ENCODE measurements around the gene CSTF2T. TPM values are rescaled to one million over a fixed set of nuclear protein-coding genes. Genes with fewer than 3 reads are reported as not detected.

The CSTF2T gene
- total and polyA plus RNA-seq, 2 of the 13 experiments (the other 11 are each of a cell fraction or from before 2014, with no cell fraction given), result 1.4 to 7.2 TPM

DNA sequence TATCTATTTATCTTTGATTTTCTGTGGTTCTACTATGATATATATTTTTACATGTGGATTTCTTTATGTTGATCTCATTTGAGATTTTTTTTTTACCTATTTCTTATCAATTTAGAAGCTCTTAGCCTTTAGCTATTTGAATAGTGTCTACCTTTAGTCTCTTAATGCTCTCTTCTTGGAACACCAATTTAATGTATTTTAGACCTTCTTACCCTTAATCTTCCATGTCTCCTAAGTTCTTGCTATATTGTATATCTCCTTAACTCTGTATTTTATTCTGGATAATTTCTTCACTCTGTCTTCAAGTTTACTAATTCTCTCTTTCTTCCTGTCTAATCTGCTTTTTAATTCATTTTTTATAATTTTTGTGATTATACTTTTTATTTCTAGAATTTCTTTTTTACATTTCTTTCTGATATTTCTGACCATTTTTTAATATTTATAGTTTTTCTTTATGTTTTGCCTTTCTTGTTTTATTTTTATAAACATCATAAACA, 27.3 kb downstream of the CSTF2T start:
- no peak overlapping the region for H3K27ac ChIP-seq (ENCODE audit: extremely low read length, insufficient read depth, low read length)
- H3K79me2 ChIP-seq (ENCODE audit: insufficient read depth, low read length), result no peaks in the 10 kb centered on the region
- no peak overlapping the region for H2AFZ ChIP-seq (ENCODE audit: low read length)
- H3K4me1 ChIP-seq (ENCODE audit: insufficient read depth, low read length), result no peaks in the 10 kb centered on the region
- H3K4me3 ChIP-seq (replicated peaks in 1 of 3; ENCODE audit: insufficient read depth in 1 of 3, low read depth in 2 of 3, low read length in 3 of 3), result no peak overlapping the region
- no peaks in the 10 kb centered on the region for H4K20me1 ChIP-seq (ENCODE audit: insufficient read depth, low read length)
- no peak for DNase-seq (ENCODE audit: low spot score)
- intact Hi-C loops (cut with micrococcal nuclease; ENCODE audit: unreplicated experiment) (no loop called here), in situ Hi-C loops (cut with HindIII; ENCODE audit: extremely low pct_ligation_motif_present, low pct_unique_long_range_greater_than_20kb) (no loop called here)
- TF ChIP-seq ZNF749 (CRISPR knock-in tag; IDR thresholded peaks at IDR 0.05; ENCODE audit: borderline replicate concordance) (no peak), RARA (CRISPR knock-in tag; IDR thresholded peaks at IDR 0.05) (no peak), GATAD2A (CRISPR knock-in tag; IDR thresholded peaks at IDR 0.05) (no peak)
- no peaks in the 10 kb centered on the region for H3K36me3 ChIP-seq (replicated peaks in 1 of 2; ENCODE audit: control insufficient read depth in 1 of 2, insufficient read depth in 2 of 2, low read length in 2 of 2)
- H3K4me2 ChIP-seq (ENCODE audit: low read depth, low read length), result no peak overlapping the region
- ChIA-PET CTCF (ENCODE audit: low intra/inter-chr PET ratio, low total read pairs) (no interaction called here), POLR2A (no interaction called here)
- FAIRE-seq, result no peak
- BruUV-seq (replicated peaks), result no TSS peak
- H3K9me3 ChIP-seq (ENCODE audit: low read length), result peaks cover 5% of the 10 kb centered on the region
- no peak for ATAC-seq
- H3K9ac ChIP-seq (ENCODE audit: insufficient read depth, low read depth, low read length), result no peak overlapping the region
- H3K27me3 ChIP-seq (ENCODE audit: control insufficient read depth in 1 of 2, insufficient read depth in 2 of 2, low read length in 2 of 2), result no peaks in the 10 kb centered on the region

DNA sequence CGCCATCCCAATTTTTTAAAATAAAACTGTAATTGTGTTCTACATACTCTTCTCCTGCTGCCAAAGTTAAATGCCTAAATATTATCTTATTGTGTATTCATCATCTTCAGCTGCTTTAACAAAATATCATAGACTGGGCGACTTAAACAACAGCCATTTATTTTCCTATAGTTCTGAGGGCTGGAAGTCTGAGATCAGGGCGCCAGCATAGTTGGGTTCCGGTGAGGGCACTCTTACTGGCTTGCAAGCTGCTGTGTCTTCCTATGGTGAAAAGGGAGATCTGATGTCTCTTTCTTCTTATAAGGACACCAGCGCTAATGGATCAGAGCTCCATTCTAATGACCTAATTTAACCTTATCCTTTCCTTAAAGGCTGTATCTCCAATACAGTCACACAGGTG, 30.4 kb downstream of the CSTF2T start:
- 21% methylated on average over 4 of the region's 5 CpGs for WGBS (ENCODE audit: low lambda C conversion rate)
- H3K27me3 ChIP-seq (ENCODE audit: control insufficient read depth in 1 of 2, insufficient read depth in 2 of 2, low read length in 2 of 2), result no peaks in the 10 kb centered on the region; a peak in 1 of 5 replicates
- no peak overlapping the region for H3K27ac ChIP-seq (ENCODE audit: extremely low read length, insufficient read depth, low read length)
- no peaks in the 10 kb centered on the region for H3K4me1 ChIP-seq (ENCODE audit: insufficient read depth, low read length)
- intact Hi-C loops (cut with micrococcal nuclease; ENCODE audit: unreplicated experiment) (no loop called here), in situ Hi-C loops (cut with HindIII; ENCODE audit: extremely low pct_ligation_motif_present, low pct_unique_long_range_greater_than_20kb) (no loop called here)
- H2AFZ ChIP-seq (ENCODE audit: low read length), result no peak overlapping the region
- no peak overlapping the region for H3K4me2 ChIP-seq (ENCODE audit: low read depth, low read length)
- FAIRE-seq (no peak), DNase-seq (ENCODE audit: low spot score) (no peak), ATAC-seq (no peak)
- H4K20me1 ChIP-seq (ENCODE audit: insufficient read depth, low read length), result no peaks in the 10 kb centered on the region
- H3K9ac ChIP-seq (ENCODE audit: insufficient read depth, low read depth, low read length), result no peak overlapping the region
- no peaks in the 10 kb centered on the region for H3K79me2 ChIP-seq (ENCODE audit: insufficient read depth, low read length)
- CTCF ChIA-PET (ENCODE audit: low intra/inter-chr PET ratio, low total read pairs), result no interaction called here
- no peaks in the 10 kb centered on the region for H3K36me3 ChIP-seq (replicated peaks in 1 of 2; ENCODE audit: control insufficient read depth in 1 of 2, insufficient read depth in 2 of 2, low read length in 2 of 2)
- H3K9me3 ChIP-seq (ENCODE audit: low read length), result peaks cover 5% of the 10 kb centered on the region
- TF ChIP-seq TP53 (CRISPR knock-in tag; conservative IDR thresholded peaks at IDR 0.05) (no peak), ZFY (CRISPR knock-in tag; IDR thresholded peaks at IDR 0.05) (no peak), KDM2A (CRISPR knock-in tag; IDR thresholded peaks at IDR 0.05; ENCODE audit: borderline replicate concordance, low read depth) (no peak), TSC22D2 (CRISPR knock-in tag; IDR thresholded peaks at IDR 0.05; ENCODE audit: borderline replicate concordance) (no peak), CREB3 (CRISPR knock-in tag; IDR thresholded peaks at IDR 0.05) (no peak), ZNF850 (CRISPR knock-in tag; conservative IDR thresholded peaks at IDR 0.05) (no peak), ZFAT (CRISPR knock-in tag; conservative IDR thresholded peaks at IDR 0.05) (no peak), PAF1 (CRISPR knock-in tag; IDR thresholded peaks at IDR 0.05) (no peak), ZNF326 (CRISPR knock-in tag; IDR thresholded peaks at IDR 0.05; ENCODE audit: borderline replicate concordance) (no peak), ZBTB38 (CRISPR knock-in tag; IDR thresholded peaks at IDR 0.05) (no peak), ZNF83 (CRISPR knock-in tag; IDR thresholded peaks at IDR 0.05; ENCODE audit: borderline replicate concordance) (no peak), HHEX (CRISPR knock-in tag; IDR thresholded peaks at IDR 0.05) (no peak), ZNF264 (CRISPR knock-in tag; IDR thresholded peaks at IDR 0.05) (no peak), RXRA (CRISPR knock-in tag; IDR thresholded peaks at IDR 0.05) (no peak), ZNF329 (CRISPR knock-in tag; IDR thresholded peaks at IDR 0.05; ENCODE audit: low read depth) (no peak)
- BruUV-seq (replicated peaks), result no TSS peak
- H3K4me3 ChIP-seq (replicated peaks in 1 of 3; ENCODE audit: insufficient read depth in 1 of 3, low read depth in 2 of 3, low read length in 3 of 3), result no peak overlapping the region
- POLR2A ChIA-PET, result no interaction called here
